Measurements from ENCODE around the gene PLEKHH3. TPM values are rescaled to one million over a fixed set of nuclear protein-coding genes. Genes with fewer than 3 reads are reported as not detected.

Gene PLEKHH3
- total RNA-seq, 4 donors from 2014 or later = 38.7 to 58.4 (median 45.3) TPM

GRCh38 chr17:42659079-42659931, 17.5 kb downstream of the PLEKHH3 start, which contains the start of gene TUBG2:
TUBG2 (plus strand) TSS chr17:42659284; CDS start chr17:42659504, 220 bp downstream.
- Histone ChIP-seq H3K4me3 (peak within 1 kb of the TSS; percentile 55), H3K27ac (peak within 1 kb of the TSS; percentile 59), H3K36me3 (peaks cover 7% of the 10 kb centered on the region), H3K4me1 (peaks cover 29% of the 10 kb centered on the region), H3K27me3 (no peaks in the 10 kb centered on the region), H3K9me3 (no peaks in the 10 kb centered on the region)
- TF ChIP-seq POLR2AphosphoS5 (IDR thresholded peaks at IDR 0.05) (peak in 1 of 3 donors; percentile 47), POLR2A (IDR thresholded peaks at IDR 0.05) (no peak), EP300 (IDR thresholded peaks at IDR 0.05) (no peak)
- WGBS = 1% methylated on average over 14 of the region's 59 CpGs
- DNase-seq (ENCODE audit: low spot score in 2 of 2) = peak in 1 of 2 donors; percentile 87

- DNase-seq (ENCODE audit: low spot score in 2 of 2) = no peak
- peaks cover 42% of the 10 kb centered on the region for H3K4me1 ChIP-seq
- no peak overlapping the region for H3K27ac ChIP-seq
- 90% methylated on average over 9 of the region's 9 CpGs for WGBS
- H3K4me3 ChIP-seq = no peak overlapping the region
- H3K9me3 ChIP-seq = no peaks in the 10 kb centered on the region
- no peak for TF ChIP-seq POLR2A (IDR thresholded peaks at IDR 0.05)
- TF ChIP-seq POLR2AphosphoS5 (IDR thresholded peaks at IDR 0.05) = no peak
- no peak for TF ChIP-seq EP300 (IDR thresholded peaks at IDR 0.05)
- TF ChIP-seq CTCF (IDR thresholded peaks at IDR 0.05) = no peak
- H3K27me3 ChIP-seq = no peaks in the 10 kb centered on the region
- H3K36me3 ChIP-seq = peaks cover 3% of the 10 kb centered on the region
These were observed 18.8 kb downstream of the PLEKHH3 start for GRCh38 chr17:42657824-42658588.

GRCh38 chr17:42655528-42655927, 21.3 kb downstream of the PLEKHH3 start:
- peaks cover 31% of the 10 kb centered on the region for H3K4me1 ChIP-seq
- no peaks in the 10 kb centered on the region for H3K27me3 ChIP-seq
- H3K27ac ChIP-seq = no peak overlapping the region
- no peak for TF ChIP-seq CTCF (IDR thresholded peaks at IDR 0.05)
- TF ChIP-seq POLR2A (IDR thresholded peaks at IDR 0.05) = no peak
- no peak for TF ChIP-seq POLR2AphosphoS5 (IDR thresholded peaks at IDR 0.05)
- no peak for TF ChIP-seq EP300 (IDR thresholded peaks at IDR 0.05)
- 84% methylated on average over 2 of the region's 2 CpGs for WGBS
- no peak for DNase-seq (ENCODE audit: low spot score in 2 of 2)
- H3K4me3 ChIP-seq = no peak overlapping the region
- H3K9me3 ChIP-seq = no peaks in the 10 kb centered on the region
- no peaks in the 10 kb centered on the region for H3K36me3 ChIP-seq

GRCh38 chr17:42653179-42654124, 23.3 kb downstream of the PLEKHH3 start:
- peak overlapping the region; percentile 64 for H3K27ac ChIP-seq
- peak in 1 of 2 donors; percentile 77 for DNase-seq (ENCODE audit: low spot score in 2 of 2)
- no peaks in the 10 kb centered on the region for H3K27me3 ChIP-seq
- 15% methylated on average over 32 of the region's 42 CpGs for WGBS
- no peak for TF ChIP-seq EP300 (IDR thresholded peaks at IDR 0.05)
- no peak for TF ChIP-seq CTCF (IDR thresholded peaks at IDR 0.05)
- TF ChIP-seq POLR2AphosphoS5 (IDR thresholded peaks at IDR 0.05) = no peak
- no peak for TF ChIP-seq POLR2A (IDR thresholded peaks at IDR 0.05)
- no peaks in the 10 kb centered on the region for H3K36me3 ChIP-seq
- no peaks in the 10 kb centered on the region for H3K9me3 ChIP-seq
- peak overlapping the region; percentile 41 for H3K4me3 ChIP-seq
- peaks cover 18% of the 10 kb centered on the region for H3K4me1 ChIP-seq

GRCh38 chr17:42651392-42651791, 25.4 kb downstream of the PLEKHH3 start:
- no peaks in the 10 kb centered on the region for H3K9me3 ChIP-seq
- DNase-seq (ENCODE audit: low spot score in 2 of 2) = no peak
- no peak overlapping the region for H3K27ac ChIP-seq
- 77% methylated on average over 4 of the region's 4 CpGs for WGBS
- no peak for TF ChIP-seq EP300 (IDR thresholded peaks at IDR 0.05)
- TF ChIP-seq POLR2A (IDR thresholded peaks at IDR 0.05) = no peak
- no peak for TF ChIP-seq POLR2AphosphoS5 (IDR thresholded peaks at IDR 0.05)
- TF ChIP-seq CTCF (IDR thresholded peaks at IDR 0.05) = no peak
- no peaks in the 10 kb centered on the region for H3K36me3 ChIP-seq
- H3K4me1 ChIP-seq = peaks cover 18% of the 10 kb centered on the region
- no peak overlapping the region for H3K4me3 ChIP-seq
- H3K27me3 ChIP-seq = no peaks in the 10 kb centered on the region

All from suprapubic skin (tissue), 4 donors.